Measurements from ENCODE around the gene MAP4K5. TPM values are rescaled to one million over a fixed set of nuclear protein-coding genes. Genes with fewer than 3 reads are reported as not detected.
"Not testable (repeated sequence)": the region's sequence is repeated elsewhere in the genome, so short reads cannot be mapped to it uniquely, and the experiment has no call there.

MAP4K5 gene
- total RNA-seq, 2 donors from 2014 or later = 16.8 to 17.8 TPM

DNA sequence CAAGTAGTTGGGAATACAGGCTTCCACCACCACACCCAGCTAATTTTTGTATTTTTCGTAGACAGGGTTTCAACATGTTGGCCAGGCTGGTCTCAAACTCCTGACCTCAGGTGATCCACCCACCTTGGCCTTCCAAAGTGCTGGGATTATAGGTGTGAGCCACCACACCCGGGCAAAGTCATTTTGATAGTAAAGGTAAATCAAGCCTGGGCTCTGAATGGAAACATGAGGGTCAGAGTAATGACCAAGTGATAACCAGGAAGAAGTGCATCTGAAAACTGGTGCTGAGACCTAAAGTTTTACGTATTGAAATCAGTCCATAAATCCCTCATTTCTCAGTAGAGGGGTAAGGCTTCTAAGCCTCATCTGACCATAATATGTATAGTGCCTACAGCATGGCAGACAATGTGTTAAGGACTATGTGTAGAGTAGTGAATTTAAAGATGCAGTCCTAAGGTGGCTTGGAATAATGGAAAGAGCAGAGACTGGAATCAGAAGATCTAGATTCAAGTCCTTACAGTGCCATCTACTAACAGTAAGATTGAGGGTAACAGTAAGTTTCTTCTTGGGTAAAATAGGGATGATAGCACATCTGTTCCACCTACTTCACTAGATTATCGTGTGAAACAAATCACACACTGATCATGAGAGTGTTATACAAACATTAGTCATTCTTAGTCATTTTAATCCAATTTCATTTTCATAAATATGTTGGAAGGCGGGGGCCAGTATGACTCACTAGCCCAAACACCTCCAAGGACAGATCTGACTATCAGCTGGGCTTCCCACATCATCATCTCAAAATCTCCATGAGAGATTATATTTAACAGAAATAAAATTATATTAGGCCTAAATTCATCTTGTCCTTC, 11.2 kb downstream of the MAP4K5 start:
- DNase-seq (ENCODE audit: low spot score in 2 of 2) = peak in 1 of 2 donors; percentile 57
- ATAC-seq = peak; percentile 85 to 89

DNA sequence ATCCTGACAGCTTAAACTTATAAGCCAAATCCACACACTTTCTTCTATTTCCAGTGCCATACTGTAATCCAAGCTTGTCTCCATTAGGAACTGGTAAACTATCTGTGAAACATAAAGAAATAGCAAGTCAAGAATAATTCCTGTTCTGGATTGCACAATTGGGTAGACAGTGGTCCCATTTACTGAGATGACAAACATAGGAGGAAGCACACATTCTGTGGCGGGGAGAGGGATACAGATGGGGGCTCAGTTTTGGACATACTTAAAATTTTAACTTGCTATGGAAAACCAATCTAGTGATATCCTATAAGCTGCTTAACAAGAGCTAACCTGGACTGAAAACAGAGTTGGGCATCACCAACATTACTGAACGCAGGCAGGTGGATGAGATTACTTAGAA, 16.3 kb downstream of the MAP4K5 start:
- DNase-seq (ENCODE audit: low spot score in 2 of 2) = no peak
- Mint-ChIP-seq H3K27ac (no peak overlapping the region), H3K9me3 (no peaks in the 10 kb centered on the region), H3K36me3 (peaks cover 0 to 3% of the 10 kb centered on the region in 2 donors)
- ATAC-seq = no peak

More for the DNA sequence above, 11.2 kb downstream of the MAP4K5 start:
- Mint-ChIP-seq H3K27ac (peak overlapping the region; percentile 90 to 99), H3K9me3 (no peaks in the 10 kb centered on the region), H3K36me3 (peaks cover 0 to 8% of the 10 kb centered on the region in 2 donors)

DNA sequence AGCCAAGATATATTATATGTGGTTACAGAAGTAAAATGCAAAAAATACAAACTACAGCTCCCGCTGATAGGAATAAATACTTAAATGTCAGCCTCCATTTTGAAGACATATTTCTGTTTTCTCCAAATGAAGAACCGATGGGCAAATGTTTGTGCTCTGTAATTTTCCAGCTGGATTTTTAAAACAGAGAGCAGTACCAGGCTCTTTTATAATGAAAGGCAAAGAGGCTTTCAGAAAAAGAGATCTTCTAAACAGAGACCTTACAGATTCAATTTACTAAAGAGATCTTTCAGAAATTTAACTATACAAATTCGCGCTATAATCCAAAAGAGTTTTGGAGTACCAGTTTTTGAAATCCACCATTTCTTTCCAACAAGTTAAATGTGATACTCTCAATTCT, 19.9 kb downstream of the MAP4K5 start:
- no peak for DNase-seq (ENCODE audit: low spot score in 2 of 2)
- ATAC-seq = no peak
- H3K36me3 Mint-ChIP-seq = peaks cover 0 to 14% of the 10 kb centered on the region in 2 donors
- H3K9me3 Mint-ChIP-seq = no peaks in the 10 kb centered on the region
- H3K27ac Mint-ChIP-seq = no peak overlapping the region

DNA sequence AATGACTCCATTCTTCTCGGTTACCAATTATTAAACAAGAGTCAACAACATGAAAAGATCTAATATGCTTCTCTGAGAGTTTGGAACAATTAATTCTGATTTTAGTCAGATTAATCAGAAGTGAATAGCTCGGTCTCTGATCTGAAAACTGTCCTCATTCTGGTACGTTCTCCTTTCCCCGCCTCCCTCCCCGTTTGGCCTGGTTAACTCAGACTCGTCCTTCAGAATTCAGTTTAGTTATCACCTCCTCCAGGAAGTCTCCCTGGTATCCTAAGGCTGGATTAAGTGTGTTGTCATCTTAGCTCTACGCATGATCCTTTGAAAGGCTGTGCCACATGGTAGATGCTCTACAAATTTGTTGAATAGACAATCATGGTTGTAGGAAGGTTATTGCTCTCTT, 22.2 kb downstream of the MAP4K5 start:
- ATAC-seq = no peak
- Mint-ChIP-seq H3K9me3 (no peaks in the 10 kb centered on the region), H3K36me3 (peaks cover 0 to 14% of the 10 kb centered on the region in 2 donors)

DNA sequence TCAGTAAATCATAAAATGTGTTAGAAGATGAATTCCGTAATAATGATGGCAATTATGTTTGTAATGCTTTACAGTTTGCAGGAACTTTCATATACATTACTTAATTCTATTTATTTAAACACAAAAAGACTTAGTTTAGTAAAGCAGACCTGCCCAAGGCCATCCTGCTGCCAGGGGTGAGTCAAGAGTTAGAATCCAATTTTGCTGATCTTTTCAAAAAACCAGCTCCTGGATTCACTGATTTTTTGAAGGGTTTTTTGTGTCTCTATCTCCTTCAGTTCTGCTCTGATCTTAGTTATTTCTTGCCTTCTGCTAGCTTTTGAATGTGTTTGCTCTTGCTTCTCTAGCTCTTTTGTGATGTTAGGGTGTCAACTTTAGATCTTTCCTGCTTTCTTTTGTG, 25.3 kb downstream of the MAP4K5 start:
- H3K9me3 Mint-ChIP-seq; ATAC-seq; DNase-seq (ENCODE audit: low spot score in 2 of 2): not testable (repeated sequence)
- Mint-ChIP-seq H3K27ac (peak overlapping the region in 1 of 2 donors; percentile 4), H3K36me3 (peaks cover 0 to 14% of the 10 kb centered on the region in 2 donors)

More for the DNA sequence above, 22.2 kb downstream of the MAP4K5 start:
- no peak overlapping the region for H3K27ac Mint-ChIP-seq
- no peak for DNase-seq (ENCODE audit: low spot score in 2 of 2)

DNA sequence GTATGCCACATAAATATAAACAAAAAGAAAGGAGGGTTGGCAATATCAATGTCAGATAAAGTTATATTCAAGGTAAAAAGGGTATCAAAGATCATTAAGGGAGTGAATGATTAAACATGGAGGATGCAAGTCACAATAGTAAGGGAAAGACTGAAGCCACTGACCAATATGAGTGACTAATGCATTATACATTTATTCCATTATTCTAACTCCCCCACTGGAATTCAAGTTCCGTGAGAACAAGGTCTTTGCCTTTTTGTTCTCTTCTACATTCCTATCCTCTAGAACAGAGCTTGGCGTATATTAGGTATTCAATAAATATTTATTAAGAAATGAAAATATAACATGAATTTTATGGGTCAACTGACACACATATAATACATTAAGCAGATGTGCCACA, 30.7 kb downstream of the MAP4K5 start:
- H3K9me3 Mint-ChIP-seq = no peaks in the 10 kb centered on the region

DNA sequence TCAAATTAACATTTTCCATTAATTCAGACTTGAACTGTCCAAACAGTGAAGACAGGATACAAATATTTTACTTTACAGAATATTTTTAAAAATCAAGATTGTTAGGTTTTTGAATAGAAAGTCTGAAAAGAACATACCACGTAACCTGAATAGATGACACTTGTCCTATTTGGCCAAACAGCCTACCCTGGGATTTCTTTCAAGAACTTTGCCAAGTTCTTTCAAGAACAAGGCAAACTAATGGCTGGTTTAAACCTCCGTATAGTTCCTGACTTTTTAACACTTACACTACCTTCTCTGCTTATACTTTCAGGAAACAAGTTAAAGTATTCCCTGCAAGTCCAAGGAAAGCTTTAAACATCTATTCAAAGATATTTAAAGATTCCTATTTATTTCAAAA, 35.0 kb downstream of the MAP4K5 start:
- H3K9me3 Mint-ChIP-seq = no peaks in the 10 kb centered on the region
- DNase-seq (ENCODE audit: low spot score in 2 of 2) (no peak), ATAC-seq (no peak)
- H3K36me3 Mint-ChIP-seq = peaks cover 9 to 22% of the 10 kb centered on the region in 2 donors
- no peak overlapping the region for H3K27ac Mint-ChIP-seq

More for the DNA sequence above, 30.7 kb downstream of the MAP4K5 start:
- Mint-ChIP-seq H3K36me3 (peaks cover 9 to 15% of the 10 kb centered on the region in 2 donors), H3K27ac (no peak overlapping the region)
- DNase-seq (ENCODE audit: low spot score in 2 of 2) (no peak), ATAC-seq (no peak)

DNA sequence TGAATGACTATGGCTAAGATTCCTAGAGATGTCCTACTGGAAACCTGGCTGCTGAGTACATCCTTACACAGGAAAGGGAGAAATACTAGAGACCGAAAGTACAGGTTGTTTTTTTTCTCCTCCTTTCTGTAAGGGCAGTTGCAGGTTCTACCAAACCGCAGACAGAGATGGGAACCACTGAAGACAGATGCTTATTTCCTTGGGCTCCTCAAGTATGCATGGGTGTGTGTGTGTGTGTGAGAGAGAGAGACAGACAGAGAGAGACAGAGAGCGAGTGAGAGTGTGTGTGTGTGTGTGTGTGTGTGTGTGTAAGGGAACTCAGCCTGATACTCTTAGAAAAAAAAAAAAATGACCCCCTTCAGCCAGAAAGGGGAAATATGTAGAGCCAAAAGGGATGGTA, 42.5 kb downstream of the MAP4K5 start:
- ATAC-seq = no peak
- no peaks in the 10 kb centered on the region for H3K9me3 Mint-ChIP-seq
- no peak for DNase-seq (ENCODE audit: low spot score in 2 of 2)
- no peaks in the 10 kb centered on the region for H3K36me3 Mint-ChIP-seq
- no peak overlapping the region for H3K27ac Mint-ChIP-seq

DNA sequence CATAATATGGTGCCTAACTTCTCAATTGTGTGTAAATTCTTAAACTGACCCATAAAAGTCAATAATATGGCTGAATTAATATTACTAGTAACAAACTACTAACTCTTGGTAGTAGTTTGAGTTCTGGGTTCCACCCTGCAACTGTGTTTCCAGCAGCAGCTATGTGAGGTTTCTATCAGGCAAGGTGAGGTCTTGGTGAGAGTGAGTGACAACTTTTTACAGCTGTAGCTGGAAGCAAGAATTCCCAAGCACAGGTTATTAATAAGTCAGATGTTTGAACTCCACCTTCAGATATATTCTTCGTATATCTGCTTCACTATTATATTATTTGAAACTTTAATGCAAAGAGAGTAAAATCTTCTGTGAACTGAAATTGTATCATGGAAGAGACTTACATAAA, 43.8 kb downstream of the MAP4K5 start:
- Mint-ChIP-seq H3K9me3 (no peaks in the 10 kb centered on the region), H3K36me3 (no peaks in the 10 kb centered on the region), H3K27ac (no peak overlapping the region)
- ATAC-seq (no peak), DNase-seq (ENCODE audit: low spot score in 2 of 2) (no peak)

DNA sequence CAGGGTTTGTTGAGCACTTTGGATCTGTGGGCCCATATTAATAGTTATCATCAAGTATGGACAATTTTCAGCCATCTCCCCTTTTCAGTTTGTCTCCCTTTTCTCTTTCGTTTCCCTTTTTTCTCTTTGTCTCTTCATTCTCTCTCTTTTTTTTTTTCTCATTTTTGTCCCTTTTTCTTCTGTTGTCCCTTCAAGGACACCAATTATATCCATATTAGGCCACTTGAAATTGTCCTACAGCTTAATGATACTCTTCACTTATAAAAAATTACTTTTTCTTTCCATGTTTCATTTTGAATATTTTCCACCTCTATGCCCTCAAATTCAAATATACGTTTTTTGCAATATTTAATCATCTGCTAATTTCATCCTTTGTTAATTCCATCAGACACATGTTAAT, 53.3 kb downstream of the MAP4K5 start:
- peaks cover 23 to 34% of the 10 kb centered on the region in 2 donors for H3K36me3 Mint-ChIP-seq
- ATAC-seq (no peak), DNase-seq (ENCODE audit: low spot score in 2 of 2) (no peak)
- H3K27ac Mint-ChIP-seq = no peak overlapping the region
- H3K9me3 Mint-ChIP-seq = peaks cover 4 to 12% of the 10 kb centered on the region in 2 donors

DNA sequence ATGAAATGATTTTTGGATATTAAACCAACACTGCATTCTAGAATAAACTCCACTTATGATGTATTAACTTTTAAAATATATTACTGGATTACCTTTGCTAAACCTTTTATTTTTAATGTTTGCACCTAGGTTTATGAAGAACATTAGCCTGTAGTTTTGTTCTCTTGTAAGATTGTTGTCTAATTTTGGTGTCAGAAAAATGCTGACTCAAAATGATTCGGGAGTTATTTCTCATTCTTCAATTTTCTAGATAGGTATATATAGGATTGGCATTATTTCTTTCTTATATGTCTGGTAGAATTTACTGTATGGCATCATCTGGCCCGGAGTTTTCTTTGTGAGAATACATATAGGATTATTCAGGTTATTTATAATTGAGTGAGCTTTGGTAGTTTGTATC, 54.6 kb downstream of the MAP4K5 start:
- DNase-seq (ENCODE audit: low spot score in 2 of 2) (no peak), ATAC-seq (no peak)
- H3K27ac Mint-ChIP-seq = no peak overlapping the region
- H3K36me3 Mint-ChIP-seq = peaks cover 27 to 41% of the 10 kb centered on the region in 2 donors
- H3K9me3 Mint-ChIP-seq = peaks cover 4 to 16% of the 10 kb centered on the region in 2 donors

DNA sequence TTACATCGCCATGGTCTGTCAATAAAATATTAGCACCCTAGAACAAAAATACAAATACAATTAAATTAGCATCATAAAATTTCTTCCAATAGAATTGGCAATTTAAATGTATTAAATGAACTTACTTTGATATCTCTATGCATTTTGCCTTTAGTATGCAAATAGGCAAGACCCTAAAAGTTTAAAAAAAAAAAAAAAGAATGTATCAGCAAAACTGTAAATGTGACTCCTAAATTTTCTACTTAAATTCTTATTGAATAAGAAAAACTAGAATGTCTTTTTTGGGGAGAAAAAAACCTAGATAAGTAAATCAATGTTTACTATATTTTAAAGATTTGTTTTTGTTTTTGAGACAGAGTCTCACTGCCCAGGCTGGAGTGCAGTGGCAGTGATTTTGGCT, 56.2 kb downstream of the MAP4K5 start:
- DNase-seq (ENCODE audit: low spot score in 2 of 2) = no peak
- H3K27ac Mint-ChIP-seq = no peak overlapping the region
- no peak for ATAC-seq
- H3K9me3 Mint-ChIP-seq = peaks cover 4 to 20% of the 10 kb centered on the region in 2 donors
- peaks cover 41 to 57% of the 10 kb centered on the region in 2 donors for H3K36me3 Mint-ChIP-seq

DNA sequence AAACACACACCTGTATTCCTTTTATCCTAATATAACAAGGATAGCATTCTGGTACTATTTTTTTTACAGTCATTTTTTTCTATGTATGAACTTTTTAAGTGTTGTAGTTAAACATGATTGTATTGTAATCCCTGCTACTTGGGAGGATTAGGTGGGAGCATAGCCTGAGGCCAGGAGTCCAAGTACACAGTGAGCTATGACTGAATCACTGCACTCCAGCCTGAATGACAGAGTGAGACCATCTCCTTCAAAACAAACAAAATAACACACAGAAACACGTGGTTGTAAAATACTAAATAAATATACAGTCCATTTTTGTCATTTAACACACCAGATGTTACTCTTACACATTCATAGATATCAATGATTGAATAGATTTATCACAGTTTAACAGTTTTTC, 56.9 kb downstream of the MAP4K5 start:
- no peak overlapping the region for H3K27ac Mint-ChIP-seq
- DNase-seq (ENCODE audit: low spot score in 2 of 2) = no peak
- H3K36me3 Mint-ChIP-seq = peaks cover 44 to 61% of the 10 kb centered on the region in 2 donors
- H3K9me3 Mint-ChIP-seq = peaks cover 4 to 25% of the 10 kb centered on the region in 2 donors
- no peak for ATAC-seq

DNA sequence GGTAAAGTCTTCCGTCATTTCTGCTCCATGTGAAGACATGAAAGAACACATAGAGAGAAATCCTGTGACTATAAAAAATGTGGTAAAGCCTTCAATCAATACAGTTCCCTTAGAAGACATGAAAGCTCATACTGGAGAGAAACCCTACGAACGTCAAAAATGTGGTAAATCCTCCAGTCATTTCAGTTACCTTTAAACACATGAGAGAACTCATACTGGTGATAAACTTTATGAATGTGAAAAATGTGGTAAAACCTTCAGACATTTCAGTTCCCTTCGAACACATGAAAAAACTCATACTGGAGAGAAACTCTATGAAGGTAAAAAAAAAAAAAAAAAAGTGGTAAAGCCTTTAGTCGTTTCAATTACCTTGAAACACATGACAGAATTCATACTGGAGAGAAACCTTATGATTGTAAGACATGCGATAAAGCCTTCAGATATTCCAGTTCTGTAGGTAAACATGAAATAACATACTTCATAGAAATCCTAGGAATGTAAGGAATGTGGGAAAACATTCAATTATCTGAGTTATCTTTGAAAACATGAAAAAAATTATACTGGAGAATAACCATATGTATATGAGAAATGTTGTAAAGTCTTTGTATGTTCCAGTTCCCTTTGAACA, 60.4 kb downstream of the MAP4K5 start:
- Mint-ChIP-seq H3K36me3 (peaks cover 38 to 70% of the 10 kb centered on the region in 2 donors), H3K9me3 (peaks cover 7 to 28% of the 10 kb centered on the region in 2 donors), H3K27ac (peak overlapping the region in 1 of 2 donors; percentile 65)
- ATAC-seq (peak in 1 of 2 donors; percentile 51), DNase-seq (ENCODE audit: low spot score in 2 of 2) (no peak)

DNA sequence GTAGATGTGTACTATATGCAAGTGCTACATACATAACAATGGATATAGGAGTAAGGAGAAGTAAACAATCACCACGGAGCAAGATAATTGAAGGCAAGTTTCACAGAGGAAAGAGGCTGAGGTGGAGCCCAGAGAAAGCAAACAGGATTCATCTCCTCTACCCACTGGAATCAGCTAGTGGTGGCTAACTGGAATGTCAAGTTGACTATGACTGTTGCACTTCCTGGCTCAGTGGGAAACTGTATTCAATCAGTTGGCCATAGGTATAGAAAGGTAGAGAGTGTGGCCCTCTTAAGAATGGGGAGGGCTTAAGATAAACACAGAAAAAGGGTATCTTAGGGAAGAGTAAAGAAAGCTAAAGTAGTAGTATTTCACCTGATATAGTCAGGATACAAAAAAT, 62.4 kb downstream of the MAP4K5 start:
- Mint-ChIP-seq H3K9me3 (peaks cover 7 to 28% of the 10 kb centered on the region in 2 donors), H3K36me3 (peaks cover 38 to 65% of the 10 kb centered on the region in 2 donors), H3K27ac (no peak overlapping the region)
- no peak for ATAC-seq
- DNase-seq (ENCODE audit: low spot score in 2 of 2) = no peak

DNA sequence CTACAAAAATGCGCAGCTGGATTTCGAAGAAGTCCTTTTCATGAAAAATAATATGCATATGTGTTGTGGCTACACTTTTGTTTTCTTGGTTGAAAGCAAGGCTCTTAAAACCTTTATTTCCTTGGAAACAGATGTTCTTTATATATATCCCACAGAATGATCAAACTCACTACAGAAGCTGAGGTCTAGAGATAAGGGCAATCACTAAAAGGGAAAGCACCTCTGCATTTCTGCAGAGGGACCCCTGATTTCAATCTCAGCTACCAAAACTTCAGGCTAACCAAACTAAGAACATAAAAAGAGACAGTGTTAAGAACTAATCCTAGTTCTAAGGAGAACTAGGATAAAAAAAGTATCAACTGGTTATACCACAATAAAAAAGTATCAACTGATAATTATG, 70.3 kb downstream of the MAP4K5 start:
- Mint-ChIP-seq H3K9me3 (no peaks in the 10 kb centered on the region), H3K36me3 (peaks cover 0 to 6% of the 10 kb centered on the region in 2 donors), H3K27ac (no peak overlapping the region)
- DNase-seq (ENCODE audit: low spot score in 2 of 2) (no peak), ATAC-seq (no peak)

DNA sequence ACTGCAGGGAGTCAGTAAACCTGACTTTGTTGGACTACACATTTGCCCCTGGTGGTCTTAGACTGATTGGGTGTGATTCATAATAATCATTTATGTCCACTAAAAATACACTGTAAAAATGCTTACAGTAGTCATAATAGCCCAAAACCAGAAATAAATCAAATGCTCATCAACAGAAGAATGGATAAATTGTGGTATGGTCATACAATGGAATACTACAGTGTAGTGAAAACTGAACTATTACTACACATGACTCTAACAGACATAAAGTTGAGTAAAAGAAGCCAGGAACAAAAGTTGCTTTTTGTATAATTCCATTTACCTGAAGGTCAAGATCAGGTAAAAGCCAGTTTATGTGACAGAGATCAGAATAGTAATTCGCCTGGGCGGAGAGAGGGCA, 78.5 kb downstream of the MAP4K5 start:
- peak overlapping the region in 1 of 2 donors; percentile 43 for H3K27ac Mint-ChIP-seq
- ATAC-seq (no peak), DNase-seq (ENCODE audit: low spot score in 2 of 2) (no peak)
- peaks cover 29 to 33% of the 10 kb centered on the region in 2 donors for H3K36me3 Mint-ChIP-seq
- H3K9me3 Mint-ChIP-seq = no peaks in the 10 kb centered on the region
